HepG2 (cell line): Measurements from ENCODE around the gene BRD8. TPM values are rescaled to one million over a fixed set of nuclear protein-coding genes. Genes with fewer than 3 reads are reported as not detected.

ENCODE experiments used
- ATAC-seq: fragments of 200-7000 bp; cut with Tn5 transposase; 3 replicates; pipeline ENCODE4 v1.9.1; 2020; ENCODE audit warnings: mild to moderate bottlenecking, moderate library complexity
- BruUV-seq: library from RNA; stranded (reverse); fragments of 400-500 nt; replicated peaks from 2 replicates; lab custom pipeline; 2021; lab: Mats Ljungman, UMichigan
- CTCF ChIA-PET: fragments of 300-600 bp; formaldehyde crosslinking; extraction: SDS; loops from one replicate; lab custom pipeline; 2021; ENCODE audit warnings: low total read pairs, inconsistent platforms, low intra/inter-chr PET ratio; lab: Yijun Ruan, JAX
- POLR2A ChIA-PET: fragments of 350-600 bp; sonication (Branson Sonifier 250); formaldehyde crosslinking; loops from one replicate; lab custom pipeline; 2020; ENCODE audit warnings: antibody characterized with exemption, inconsistent platforms; lab: Yijun Ruan, JAX
- DNase-seq: peaks from one replicate; pipeline ENCODE4 v3.0.0-alpha.2; 2015; ENCODE audit warnings: low spot score
- FAIRE-seq: peaks from 3 replicates; lab custom pipeline; 2011; peaks lifted over from hg19 to GRCh38; lab: Jason Lieb, UNC
- H2AFZ ChIP-seq: one replicate; pipeline ENCODE4 v1.6.1; 2011; ENCODE audit warnings: low read length, inconsistent platforms
- H3K27ac ChIP-seq: fragments of 300-600 bp; 3 replicates; pipeline ENCODE4 v1.8.0; 2011; ENCODE audit warnings: mixed run types, mild to moderate bottlenecking, mixed read lengths, low read length, inconsistent platforms; ENCODE audit not compliant: insufficient read depth; ENCODE audit errors: extremely low read length
- H3K27me3 ChIP-seq, 2 experiments: fragments of 200-600 bp in 1 of 2; 2 replicates in 1 of 2; 3 replicates in 1 of 2; pipeline versions ENCODE4 v1.6.0 to v1.8.0; 2011; ENCODE audit warnings: low read length in 2 of 2, mild to moderate bottlenecking in 2 of 2, moderate library complexity in 2 of 2, inconsistent platforms in 1 of 2; ENCODE audit not compliant: insufficient read depth in 2 of 2, control insufficient read depth in 1 of 2
- H3K36me3 ChIP-seq, 2 experiments: fragments of 200-600 bp in 1 of 2; replicated peaks in 1 of 2; 2 replicates in 1 of 2; 3 replicates in 1 of 2; pipeline versions ENCODE4 v1.5.1 to v1.8.0; 2011; ENCODE audit warnings: low read length in 2 of 2, inconsistent platforms in 1 of 2; ENCODE audit not compliant: insufficient read depth in 2 of 2, control insufficient read depth in 1 of 2
- H3K4me1 ChIP-seq: 2 replicates; pipeline ENCODE4 v1.5.1; 2012; ENCODE audit warnings: low read length, inconsistent platforms; ENCODE audit not compliant: insufficient read depth
- H3K4me2 ChIP-seq: 2 replicates; pipeline ENCODE4 v1.6.0; 2011; ENCODE audit warnings: low read depth, low read length, inconsistent platforms
- H3K4me3 ChIP-seq, 3 experiments: fragments of 200-600 bp in 1 of 3; sonication (generic), shearing (Covaris generic) in 1 of 3; replicated peaks in 1 of 3; 2 replicates each; pipeline ENCODE4 v1.5.1; 2011 to 2016; ENCODE audit warnings: low read length in 3 of 3, inconsistent platforms in 2 of 3, low read depth in 2 of 3, mild to moderate bottlenecking in 2 of 3, control low read depth in 1 of 3, mixed read lengths in 1 of 3; ENCODE audit not compliant: insufficient read depth in 1 of 3
- H3K79me2 ChIP-seq: one replicate; pipeline ENCODE4 v1.6.1; 2011; ENCODE audit warnings: low read length, inconsistent platforms; ENCODE audit not compliant: insufficient read depth
- H3K9ac ChIP-seq: 2 replicates; pipeline ENCODE4 v1.6.0; 2011; ENCODE audit warnings: mild to moderate bottlenecking, low read depth, low read length, inconsistent platforms; ENCODE audit not compliant: insufficient read depth
- H3K9me3 ChIP-seq: 2 replicates; pipeline ENCODE4 v1.5.1; 2012; ENCODE audit warnings: mild to moderate bottlenecking, low read length
- H4K20me1 ChIP-seq: 2 replicates; pipeline ENCODE4 v1.6.0; 2011; ENCODE audit warnings: inconsistent platforms, mild to moderate bottlenecking, low read length, moderate library complexity; ENCODE audit not compliant: insufficient read depth
- FOXC1 ChIP-seq: sonication (generic); formaldehyde crosslinking; IDR thresholded peaks from 2 replicates; pipeline ENCODE4 v1.8.0; 2022; ENCODE audit warnings: mild to moderate bottlenecking, missing genetic modification reagents, borderline replicate concordance
- HOXA7 ChIP-seq: sonication (generic); formaldehyde crosslinking; IDR thresholded peaks from 2 replicates; pipeline ENCODE4 v1.8.1; 2022; ENCODE audit warnings: mild to moderate bottlenecking, missing genetic modification reagents, moderate library complexity
- TOE1 ChIP-seq: sonication (generic); formaldehyde crosslinking; IDR thresholded peaks from 2 replicates; pipeline ENCODE4 v1.4.0; 2020; ENCODE audit warnings: mild to moderate bottlenecking, missing genetic modification reagents
- WIZ ChIP-seq: sonication (generic); formaldehyde crosslinking; IDR thresholded peaks from 2 replicates; pipeline ENCODE4 v1.5.1; 2020; ENCODE audit warnings: mild to moderate bottlenecking, missing genetic modification reagents
- ZNF224 ChIP-seq: sonication (generic); formaldehyde crosslinking; IDR thresholded peaks from 2 replicates; pipeline ENCODE4 v1.5.0; 2020; ENCODE audit warnings: mild to moderate bottlenecking, missing genetic modification reagents
- ZNF337 ChIP-seq: sonication (generic); formaldehyde crosslinking; IDR thresholded peaks from 2 replicates; pipeline ENCODE4 v1.5.1; 2020; ENCODE audit warnings: missing genetic modification reagents, low read depth, mild to moderate bottlenecking, borderline replicate concordance
- ZNF780A ChIP-seq: sonication (generic); formaldehyde crosslinking; IDR thresholded peaks from 2 replicates; pipeline ENCODE4 v1.8.0; 2022; ENCODE audit warnings: mild to moderate bottlenecking, missing genetic modification reagents, moderate library complexity
- ZNF784 ChIP-seq: sonication (generic); formaldehyde crosslinking; IDR thresholded peaks from 2 replicates; pipeline ENCODE4 v1.5.1; 2020; ENCODE audit warnings: missing genetic modification reagents, mild to moderate bottlenecking, borderline replicate concordance
- ZNF883 ChIP-seq: sonication (generic); formaldehyde crosslinking; IDR thresholded peaks from 2 replicates; pipeline ENCODE4 v1.5.1; 2020; ENCODE audit warnings: mild to moderate bottlenecking, missing genetic modification reagents; ENCODE audit errors: not compliant biosample characterization
- WGBS: methylation state at CpG from one replicate; pipeline ENCODE4 v1.1.6; 2017; ENCODE audit warnings: low lambda C conversion rate; 5-methylcytosine and 5-hydroxymethylcytosine counted together
- in situ Hi-C: cut with HindIII; loops from 2 replicates; pipeline ENCODE4 v1.10.0; 2017; ENCODE audit warnings: low pct_unique_long_range_greater_than_20kb; ENCODE audit not compliant: extremely low pct_ligation_motif_present
- intact Hi-C: fragments of 100-400 bp; cut with micrococcal nuclease; formaldehyde crosslinking; loops from one replicate; pipeline ENCODE4 v1.10.0; 2022; ENCODE audit not compliant: unreplicated experiment
- polyA plus RNA-seq, 8 experiments: library from polyadenylated mRNA; depleted of rRNA in 3 of 8; stranded (reverse) in 7 of 8; unstranded in 1 of 8; fragments of >200 nt; fragmentation: Illumina TruSeq in 4 of 8; extraction: Trizol in 4 of 8; gene quantifications; 2 replicates each; pipeline versions ENCODE4 v1.2.1 to v1.2.3, GENCODE V29; 2011 to 2016; ENCODE audit warnings: low read depth in 4 of 8, missing spikeins in 1 of 8, mixed read lengths in 1 of 8; ENCODE audit not compliant: insufficient read depth in 1 of 8
- total RNA-seq, 5 experiments: library from RNA; depleted of rRNA; stranded (reverse); fragments of >200 nt; fragmentation: Illumina TruSeq; extraction: Trizol; gene quantifications; 2 replicates each; pipeline ENCODE4 v1.2.3, GENCODE V29; 2016; ENCODE audit warnings: low read depth in 1 of 5
- TF ChIP-seq, protein P1 (sequence below): sonication (generic); formaldehyde crosslinking; IDR thresholded peaks from 2 replicates; pipeline ENCODE4 v1.8.0; 2022; ENCODE audit warnings: missing genetic modification reagents, mild to moderate bottlenecking, borderline replicate concordance

BRD8 gene
- total and polyA plus RNA-seq, 2 of the 13 experiments (the other 11 are each of a cell fraction or from before 2014, with no cell fraction given): 62.5 to 71.1 TPM

DNA sequence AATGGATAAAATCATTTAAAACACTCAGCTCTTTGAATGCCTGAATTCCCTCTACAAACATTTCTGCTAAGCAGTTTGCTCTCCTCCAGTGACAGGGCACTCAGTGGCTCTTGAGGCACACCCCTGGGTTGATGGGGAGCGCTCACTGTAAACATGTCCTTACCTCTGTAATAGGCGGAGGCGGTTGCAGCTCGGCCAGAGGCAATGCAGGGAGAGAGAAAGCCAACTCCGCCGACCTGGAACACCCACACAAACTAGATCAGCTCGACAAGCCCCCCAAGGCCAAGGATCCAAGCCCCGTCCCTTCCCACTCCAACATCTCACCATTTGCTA, 34.4 kb upstream of the BRD8 start:
- FAIRE-seq (no peak), ATAC-seq (peak; percentile 33), DNase-seq (no peak)
- H3K9ac ChIP-seq: peak overlapping the region; percentile 95
- intact Hi-C loops (loop anchor here (1.0 kb wide), 1 partner anchor 34 kb away; the partner anchor contains the start of gene BRD8), in situ Hi-C loops (no loop called here)
- no peaks in the 10 kb centered on the region for H3K9me3 ChIP-seq
- H3K79me2 ChIP-seq: peaks cover 37% of the 10 kb centered on the region
- H4K20me1 ChIP-seq: no peaks in the 10 kb centered on the region
- peaks cover 5 to 14% of the 10 kb centered on the region in 2 experiments; a peak in 4 of 5 replicates for H3K36me3 ChIP-seq
- BruUV-seq: TSS peak; percentile 82
- peak overlapping the region; percentile 83 for H3K27ac ChIP-seq
- H3K27me3 ChIP-seq: no peaks in the 10 kb centered on the region; a peak in 1 of 5 replicates
- ChIA-PET POLR2A (interaction anchor here (0.8 to 1.8 kb wide), 7 partner anchors 28 to 127 kb away, joined by 3 to 7 read pairs (median 4); partner anchors contain the start of genes CDC25C, FAM53C and KIF20A), CTCF (no interaction called here)
- H3K4me3 ChIP-seq: peak overlapping the region; percentile 79 to 98 (median 97)
- peak overlapping the region; percentile 67 for H3K4me2 ChIP-seq
- whole genome bisulfite sequencing: 0% methylated on average over 2 of the region's 8 CpGs
- 0 out of 2 replicates have a peak, but pooled peaks have one; percentile 34 for TF ChIP-seq ZNF780A (CRISPR knock-in tag)
- no peak for TF ChIP-seq TOE1 (CRISPR knock-in tag)
- 0 out of 2 replicates have a peak, but pooled peaks have one; percentile 21 for TF ChIP-seq ZNF784 (CRISPR knock-in tag)
- TF ChIP-seq, protein P1, sequence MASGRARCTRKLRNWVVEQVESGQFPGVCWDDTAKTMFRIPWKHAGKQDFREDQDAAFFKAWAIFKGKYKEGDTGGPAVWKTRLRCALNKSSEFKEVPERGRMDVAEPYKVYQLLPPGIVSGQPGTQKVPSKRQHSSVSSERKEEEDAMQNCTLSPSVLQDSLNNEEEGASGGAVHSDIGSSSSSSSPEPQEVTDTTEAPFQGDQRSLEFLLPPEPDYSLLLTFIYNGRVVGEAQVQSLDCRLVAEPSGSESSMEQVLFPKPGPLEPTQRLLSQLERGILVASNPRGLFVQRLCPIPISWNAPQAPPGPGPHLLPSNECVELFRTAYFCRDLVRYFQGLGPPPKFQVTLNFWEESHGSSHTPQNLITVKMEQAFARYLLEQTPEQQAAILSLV (CRISPR knock-in tag): 0 out of 2 replicates have a peak, but pooled peaks have one; percentile 20
- TF ChIP-seq HOXA7 (CRISPR knock-in tag): 0 out of 2 replicates have a peak, but pooled peaks have one; percentile 54
- TF ChIP-seq ZNF224: peak; percentile 43; the same call in 1 of the 2 replicates
- TF ChIP-seq ZNF337 (CRISPR knock-in tag): 0 out of 2 replicates have a peak, but pooled peaks have one; percentile 34
- no peak for TF ChIP-seq WIZ (CRISPR knock-in tag)
- TF ChIP-seq FOXC1 (CRISPR knock-in tag): 0 out of 2 replicates have a peak, but pooled peaks have one; percentile 41
- TF ChIP-seq ZNF883 (CRISPR knock-in tag): peak; percentile 52
- H2AFZ ChIP-seq: peak overlapping the region; percentile 76
- peaks cover 20% of the 10 kb centered on the region for H3K4me1 ChIP-seq
